Omental fat pad (tissue), 4 donors: ENCODE data around the gene SLC4A5. TPM values are rescaled to one million over a fixed set of nuclear protein-coding genes. Genes with fewer than 3 reads are reported as not detected.
"Not testable (repeated sequence)": the region's sequence is repeated elsewhere in the genome, so short reads cannot be mapped to it uniquely, and the experiment has no call there.

Experiments
- ATAC-seq: fragments of 150-250 bp; one replicate; pipeline ENCODE4 v1.9.1; 2016; ENCODE audit warnings: mild to moderate bottlenecking, moderate library complexity; ENCODE audit not compliant: low FRiP score
- DNase-seq: peaks from one replicate; pipeline ENCODE4 v3.0.0-alpha.2; 2019; ENCODE audit warnings: low spot score
- total RNA-seq, 4 donors: library from RNA; depleted of rRNA; stranded (reverse); fragments of >200 nt; gene quantifications; one replicate each; pipeline ENCODE4 v1.1.0, GENCODE V29; 2016
- TF ChIP-seq, protein P1 (sequence below), 3 donors: fragments of 450-650 bp; IDR thresholded peaks; one replicate each; pipeline ENCODE4 v1.5.1; 2016 to 2017; ENCODE audit warnings: antibody characterized with exemption in 3 of 3, mild to moderate bottlenecking in 3 of 3, moderate library complexity in 2 of 3

The SLC4A5 gene
- total RNA-seq, 4 donors from 2014 or later: 1.2 to 3.0 (median 1.6) TPM

DNA sequence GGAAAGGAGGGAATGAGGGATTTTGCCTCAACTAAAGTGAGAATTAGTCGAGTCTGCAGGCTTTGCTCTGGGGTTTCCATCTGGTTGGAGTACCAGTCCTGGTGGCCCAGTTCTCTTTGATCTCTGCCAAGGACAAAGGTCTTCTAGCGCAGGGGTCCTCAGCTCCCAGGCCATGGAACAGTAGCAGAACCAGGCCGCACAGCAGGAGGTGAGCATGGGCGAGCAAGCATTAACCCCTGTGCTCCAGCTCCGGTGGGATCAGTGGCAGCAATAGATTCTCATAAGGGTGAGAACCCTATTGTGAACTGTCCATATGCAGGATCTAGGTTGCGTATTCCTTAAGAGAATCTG lies 120.9 kb downstream of the SLC4A5 start:
- no peak for ATAC-seq
- no peak for DNase-seq
- TF ChIP-seq, protein P1, sequence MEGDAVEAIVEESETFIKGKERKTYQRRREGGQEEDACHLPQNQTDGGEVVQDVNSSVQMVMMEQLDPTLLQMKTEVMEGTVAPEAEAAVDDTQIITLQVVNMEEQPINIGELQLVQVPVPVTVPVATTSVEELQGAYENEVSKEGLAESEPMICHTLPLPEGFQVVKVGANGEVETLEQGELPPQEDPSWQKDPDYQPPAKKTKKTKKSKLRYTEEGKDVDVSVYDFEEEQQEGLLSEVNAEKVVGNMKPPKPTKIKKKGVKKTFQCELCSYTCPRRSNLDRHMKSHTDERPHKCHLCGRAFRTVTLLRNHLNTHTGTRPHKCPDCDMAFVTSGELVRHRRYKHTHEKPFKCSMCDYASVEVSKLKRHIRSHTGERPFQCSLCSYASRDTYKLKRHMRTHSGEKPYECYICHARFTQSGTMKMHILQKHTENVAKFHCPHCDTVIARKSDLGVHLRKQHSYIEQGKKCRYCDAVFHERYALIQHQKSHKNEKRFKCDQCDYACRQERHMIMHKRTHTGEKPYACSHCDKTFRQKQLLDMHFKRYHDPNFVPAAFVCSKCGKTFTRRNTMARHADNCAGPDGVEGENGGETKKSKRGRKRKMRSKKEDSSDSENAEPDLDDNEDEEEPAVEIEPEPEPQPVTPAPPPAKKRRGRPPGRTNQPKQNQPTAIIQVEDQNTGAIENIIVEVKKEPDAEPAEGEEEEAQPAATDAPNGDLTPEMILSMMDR (IDR thresholded peaks at IDR 0.05): no peak

DNA sequence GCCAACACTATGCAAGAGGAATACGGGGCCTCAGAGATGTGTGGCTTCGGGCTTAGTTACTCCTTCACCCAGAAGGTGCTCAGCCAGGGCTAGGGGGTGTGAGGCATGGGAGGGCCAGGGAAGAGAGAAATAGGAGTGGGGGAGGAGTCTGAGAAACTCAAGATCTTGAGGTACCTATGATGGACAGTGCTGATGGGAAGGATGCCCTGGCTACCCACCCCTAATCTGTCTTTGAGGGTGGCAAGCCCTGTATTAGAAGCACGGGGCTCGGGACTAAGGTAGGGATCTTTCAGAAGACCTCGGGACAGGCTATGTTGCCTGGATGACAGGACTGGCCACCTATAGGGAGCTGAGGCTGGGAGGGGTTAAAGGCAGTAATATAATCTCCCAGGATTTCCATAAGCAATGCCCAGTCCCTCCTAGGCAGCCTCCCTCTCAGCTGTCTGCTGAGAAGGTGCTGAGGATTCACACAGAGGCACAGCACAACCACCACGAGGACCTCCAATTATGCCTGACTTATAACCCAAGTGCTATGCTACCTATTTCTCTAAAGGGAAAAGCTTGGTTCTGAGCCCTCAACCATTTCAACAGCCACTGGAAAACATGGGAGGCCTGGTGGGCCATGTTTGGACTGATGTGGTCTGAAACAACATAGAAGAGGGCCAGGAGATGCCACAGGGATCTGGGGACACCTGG lies 121.5 kb downstream of the SLC4A5 start:
- no peak for DNase-seq
- ATAC-seq: no peak
- TF ChIP-seq, protein P1 (IDR thresholded peaks at IDR 0.05): no peak

DNA sequence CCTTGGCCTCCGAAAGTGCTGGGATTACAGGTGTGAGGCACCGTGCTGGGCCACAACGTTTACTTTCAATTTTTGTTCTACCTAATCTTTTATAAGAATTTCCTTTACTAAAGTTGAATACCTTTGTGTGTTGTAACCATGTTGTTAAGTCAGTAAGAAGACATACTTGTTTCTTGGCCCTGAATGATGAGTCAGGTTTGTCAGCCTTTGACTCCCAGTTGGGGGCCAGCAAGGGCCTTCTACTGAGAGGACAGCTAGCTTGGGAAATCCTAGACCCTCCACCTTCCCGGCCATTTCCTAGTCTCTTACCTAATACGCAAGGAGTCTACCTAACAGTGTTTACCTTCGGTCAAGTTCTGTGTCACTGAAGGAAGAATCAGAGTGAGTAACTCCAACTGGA lies 122.1 kb downstream of the SLC4A5 start:
- ATAC-seq (no peak), DNase-seq (no peak)
- TF ChIP-seq, protein P1 (IDR thresholded peaks at IDR 0.05): no peak

DNA sequence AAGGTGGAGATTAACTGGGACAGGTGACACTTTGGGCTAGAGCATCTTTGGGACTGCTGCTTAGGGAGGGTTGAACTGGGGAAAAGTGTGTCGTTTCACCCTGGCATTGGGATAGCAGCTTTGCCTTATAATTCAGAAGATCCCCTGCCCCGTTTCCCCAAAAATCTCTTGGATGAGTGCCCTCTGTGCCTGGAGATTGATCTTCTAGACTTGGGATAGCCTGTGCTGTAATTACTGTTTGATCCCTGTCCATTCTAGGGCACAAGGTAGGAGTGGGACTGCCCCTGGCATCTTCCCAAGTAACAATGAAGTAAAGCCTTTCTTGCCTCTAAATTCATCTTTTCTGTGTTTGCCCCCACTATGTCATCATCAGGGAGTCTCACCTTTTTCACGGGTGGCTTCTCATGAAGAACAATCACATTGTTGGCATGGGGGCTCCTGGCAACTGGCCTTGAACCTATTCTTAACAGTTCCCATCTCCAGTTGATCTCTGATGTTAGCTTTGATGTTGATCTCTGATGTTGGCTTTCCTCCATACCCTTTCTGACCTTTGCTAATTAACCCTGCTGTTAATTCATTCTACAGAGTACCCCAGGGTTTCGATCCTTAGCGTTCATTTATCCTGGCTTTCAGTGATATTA lies 123.2 kb downstream of the SLC4A5 start:
- DNase-seq (no peak), ATAC-seq (no peak)
- TF ChIP-seq, protein P1 (IDR thresholded peaks at IDR 0.05): no peak

DNA sequence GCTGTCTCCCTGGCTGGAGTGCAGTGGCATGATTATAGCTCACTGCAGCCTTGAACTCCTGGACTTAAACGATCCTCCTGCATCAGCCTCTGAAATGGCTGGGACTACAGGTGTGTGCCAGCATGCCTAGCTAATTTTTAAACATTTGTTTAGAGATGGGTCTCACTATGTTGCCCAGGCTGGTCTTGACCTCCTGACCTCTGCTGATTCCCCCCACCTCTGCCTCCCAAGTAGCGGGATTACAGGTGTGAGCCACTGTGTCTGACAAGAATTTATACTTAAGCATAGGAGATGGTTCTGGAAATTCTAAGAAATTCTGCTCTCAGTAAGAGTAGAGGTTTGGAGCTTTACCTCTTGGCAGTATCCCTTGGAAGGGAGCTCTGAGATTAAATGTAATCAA lies 126.6 kb downstream of the SLC4A5 start:
- DNase-seq (no peak), ATAC-seq (no peak)
- TF ChIP-seq, protein P1 (IDR thresholded peaks at IDR 0.05): no peak

DNA sequence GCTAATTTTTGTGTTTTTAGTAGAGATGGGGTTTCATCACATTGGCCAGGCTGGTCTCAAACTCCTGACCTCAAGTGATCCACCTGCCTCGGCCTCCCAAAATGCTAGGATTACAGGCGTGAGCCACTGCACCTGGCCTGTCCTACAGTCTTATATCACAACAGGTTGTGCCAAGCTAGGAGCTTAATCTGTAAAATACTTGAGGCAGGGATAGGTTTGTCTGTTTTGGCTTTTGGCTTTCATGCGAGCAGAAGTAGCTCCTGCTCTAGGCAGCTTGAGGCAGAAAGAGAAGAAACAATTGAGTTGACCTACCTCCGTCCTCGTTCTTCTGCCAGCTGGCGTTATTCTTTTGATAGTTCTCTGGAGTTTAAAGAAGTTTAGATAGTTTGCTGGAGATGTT lies 127.4 kb downstream of the SLC4A5 start:
- DNase-seq, ATAC-seq: not testable (repeated sequence)

DNA sequence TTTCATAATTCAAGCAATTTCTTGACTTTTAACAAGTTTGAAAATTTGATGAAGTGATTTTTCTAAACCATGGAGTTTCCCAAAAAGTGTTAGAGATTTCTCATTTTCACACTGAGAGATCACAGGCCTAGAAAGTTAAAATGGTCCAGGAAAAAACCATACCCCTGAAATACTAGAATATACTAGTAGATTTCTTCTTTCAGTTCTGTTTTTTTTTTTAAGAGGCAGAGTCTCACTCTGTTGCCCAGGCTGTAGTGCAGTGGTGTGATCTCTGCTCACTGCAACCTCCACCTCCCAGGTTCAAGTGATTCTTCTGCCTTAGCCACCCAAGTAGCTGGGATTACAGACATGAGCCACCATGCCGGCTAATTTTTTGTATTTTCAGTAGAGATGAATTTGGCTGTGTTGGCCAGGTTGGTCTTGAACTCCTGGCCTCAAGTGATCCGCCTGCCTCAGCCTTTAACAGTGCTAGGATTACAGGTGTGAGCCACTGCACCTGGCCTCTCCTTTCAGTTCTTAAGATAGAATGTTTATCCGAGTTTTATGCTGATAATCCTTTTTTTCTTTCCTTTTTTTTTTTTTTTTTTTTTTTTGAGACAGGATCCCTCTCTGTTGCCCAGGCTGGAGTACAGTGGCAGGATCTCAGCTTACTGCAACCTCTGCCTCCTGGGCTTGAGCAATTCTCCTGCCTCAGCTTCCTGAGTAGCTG lies 130.4 kb downstream of the SLC4A5 start:
- no peak for DNase-seq
- TF ChIP-seq, protein P1 (IDR thresholded peaks at IDR 0.05): no peak
- ATAC-seq: no peak
